Activated T-cell treated with anti-CD3 and anti-CD28 coated beads, Interleukin-2, amount 50 U/mL, for 4 hours (primary cell): ENCODE results near the gene ZFHX3. TPM values are rescaled to one million over a fixed set of nuclear protein-coding genes. Genes with fewer than 3 reads are reported as not detected.

Experiments used
- ATAC-seq, 2 donors: fragments of 200-7000 bp; cut with Tn5 transposase; one replicate each; pipeline ENCODE4 v1.10.0; 2021
- DNase-seq: peaks from one replicate; pipeline ENCODE4 v3.0.0-alpha.2; 2020
- H3K27me3 Mint-ChIP-seq: one replicate; pipeline ENCODE4 v1.8.0; 2021; ENCODE audit warnings: low read depth, mixed read lengths
- H3K36me3 Mint-ChIP-seq: one replicate; pipeline ENCODE4 v1.8.0; 2022; ENCODE audit warnings: mixed read lengths; ENCODE audit not compliant: insufficient read depth
- H3K4me1 Mint-ChIP-seq: one replicate; pipeline ENCODE4 v1.8.0; 2021; ENCODE audit warnings: low read depth, mixed read lengths
- H3K4me3 Mint-ChIP-seq: one replicate; pipeline ENCODE4 v1.8.0; 2021; ENCODE audit warnings: mild to moderate bottlenecking, moderate library complexity, mixed read lengths
- H3K9me3 Mint-ChIP-seq: one replicate; pipeline ENCODE4 v1.8.0; 2021; ENCODE audit warnings: mixed read lengths
- total RNA-seq, 3 donors: library from RNA; stranded (reverse); gene quantifications; one replicate each; pipeline ENCODE4 v1.2.1, GENCODE V29; 2021

The ZFHX3 gene
- total RNA-seq, 3 donors from 2014 or later = 0.29 to 2.5 (median 0.86) TPM

DNA sequence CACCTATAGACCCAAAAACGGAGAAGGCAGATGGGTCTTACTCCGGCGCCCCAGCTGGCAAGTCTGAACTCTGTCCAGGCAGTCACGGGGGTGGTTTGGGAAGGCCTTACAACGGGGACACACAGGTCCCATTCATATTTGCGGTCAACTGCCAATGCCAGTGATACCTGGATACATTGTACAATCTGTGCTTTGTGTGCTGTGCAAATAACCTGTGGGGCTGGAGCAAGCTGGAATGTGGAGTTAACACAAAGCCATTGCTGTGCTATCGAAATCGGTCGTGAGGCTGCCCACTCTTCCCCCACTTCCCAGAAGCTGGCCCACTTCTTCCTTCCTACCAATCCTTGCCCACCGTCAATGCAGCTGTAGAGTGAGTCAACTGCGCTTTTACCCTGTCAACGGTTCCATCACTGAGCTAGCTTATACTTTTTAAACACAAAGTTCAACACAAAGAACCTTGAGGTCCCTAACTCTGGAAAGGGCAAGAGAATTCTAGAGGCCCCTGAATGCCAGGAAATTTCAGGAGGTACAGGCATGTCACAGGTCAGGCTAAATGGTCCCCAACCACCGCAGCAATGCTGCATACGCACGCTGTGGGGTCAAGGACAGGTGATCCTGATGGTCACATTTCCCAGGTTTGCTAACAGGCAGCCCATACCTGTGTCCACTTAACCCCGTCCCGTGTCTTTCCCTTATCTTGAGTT lies 122.8 kb downstream of the ZFHX3 start:
- ATAC-seq (no peak), DNase-seq (no peak)
- Mint-ChIP-seq H3K9me3 (no peaks in the 10 kb centered on the region), H3K4me1 (peaks cover 11% of the 10 kb centered on the region), H3K27me3 (no peaks in the 10 kb centered on the region), H3K4me3 (no peak overlapping the region), H3K36me3 (no peaks in the 10 kb centered on the region)

DNA sequence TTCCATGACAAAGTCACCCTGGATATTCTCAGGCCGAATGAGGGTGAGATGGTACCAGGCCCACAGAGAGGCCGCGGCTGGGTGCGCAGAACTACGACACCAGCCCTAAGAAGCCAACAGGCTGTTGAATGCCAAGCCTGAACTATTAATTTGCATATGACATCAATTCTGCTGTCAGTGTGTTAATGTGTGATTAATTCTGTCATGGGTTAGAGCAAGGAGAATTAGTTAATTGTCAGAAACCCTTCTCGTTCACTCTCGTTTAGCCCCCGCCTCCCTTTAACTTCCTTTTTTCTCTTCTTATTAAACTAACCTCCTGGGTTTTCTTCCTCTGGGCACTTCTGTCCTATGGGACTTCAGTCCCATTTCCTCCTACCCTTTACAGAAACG lies 123.4 kb downstream of the ZFHX3 start:
- no peak overlapping the region for H3K4me3 Mint-ChIP-seq
- H3K36me3 Mint-ChIP-seq = no peaks in the 10 kb centered on the region
- H3K27me3 Mint-ChIP-seq = no peaks in the 10 kb centered on the region
- no peak for DNase-seq
- ATAC-seq = no peak
- no peaks in the 10 kb centered on the region for H3K9me3 Mint-ChIP-seq
- H3K4me1 Mint-ChIP-seq = peaks cover 13% of the 10 kb centered on the region

DNA sequence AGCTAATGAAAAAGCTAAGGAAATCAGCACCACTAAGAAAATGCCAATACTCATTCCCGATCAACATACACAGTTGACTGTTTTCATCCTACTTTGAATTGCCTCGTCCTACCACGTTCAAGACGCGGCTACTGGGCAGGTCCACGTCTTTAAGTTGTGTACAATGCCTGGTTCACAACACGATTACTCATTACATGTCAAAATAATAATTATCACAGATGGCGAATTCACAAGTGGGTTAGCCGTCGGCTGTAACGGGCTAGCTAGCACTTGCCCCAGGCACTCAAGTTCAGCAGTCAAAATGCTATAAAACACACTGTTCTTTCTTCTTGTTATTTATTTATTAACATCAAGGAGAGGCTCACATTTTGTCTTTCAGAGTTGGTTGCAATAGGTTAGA lies 124.2 kb downstream of the ZFHX3 start:
- H3K36me3 Mint-ChIP-seq = no peaks in the 10 kb centered on the region
- H3K4me3 Mint-ChIP-seq = no peak overlapping the region
- H3K27me3 Mint-ChIP-seq = no peaks in the 10 kb centered on the region
- H3K4me1 Mint-ChIP-seq = peaks cover 13% of the 10 kb centered on the region
- ATAC-seq (no peak), DNase-seq (no peak)
- H3K9me3 Mint-ChIP-seq = no peaks in the 10 kb centered on the region

DNA sequence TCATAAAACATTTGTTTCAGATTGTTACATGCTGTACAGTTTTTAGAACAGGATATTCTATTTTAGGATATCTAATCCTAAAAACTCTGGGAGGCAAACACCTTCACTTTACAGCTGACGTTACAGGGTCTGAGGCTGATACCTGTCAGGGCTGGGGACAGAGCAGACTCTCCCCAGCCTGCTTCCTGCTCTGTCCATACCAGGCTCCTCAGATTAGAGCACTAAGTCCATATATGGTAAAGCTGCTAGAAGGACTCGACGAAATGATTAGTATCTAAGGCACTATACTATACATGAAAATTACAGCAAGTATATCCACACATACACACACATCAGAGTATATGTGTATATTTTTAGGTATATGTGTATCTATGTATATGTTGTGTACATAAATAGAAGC lies 125.2 kb downstream of the ZFHX3 start:
- Mint-ChIP-seq H3K9me3 (no peaks in the 10 kb centered on the region), H3K36me3 (no peaks in the 10 kb centered on the region), H3K4me3 (no peak overlapping the region), H3K4me1 (peaks cover 13% of the 10 kb centered on the region), H3K27me3 (no peaks in the 10 kb centered on the region)
- DNase-seq (no peak), ATAC-seq (no peak)

DNA sequence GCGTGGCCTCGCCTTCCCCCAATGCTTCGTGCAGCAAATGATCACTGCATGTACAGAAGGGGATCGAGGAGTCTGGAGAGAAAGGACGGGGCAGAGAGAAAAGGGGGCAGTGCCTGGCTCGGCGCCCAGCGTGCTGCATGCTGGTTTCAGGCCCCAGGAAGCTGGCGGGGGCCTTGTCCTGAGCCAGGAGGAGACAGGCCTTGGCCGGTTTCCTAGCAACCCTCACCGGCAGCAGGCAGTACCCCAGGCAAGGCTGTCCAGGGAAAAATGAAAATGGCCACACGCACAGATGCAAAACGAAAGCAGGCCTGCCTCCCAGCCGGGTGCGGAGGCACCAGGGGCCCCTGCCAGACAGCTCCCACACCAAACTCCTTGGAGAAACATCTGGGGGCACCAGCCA lies 126.3 kb downstream of the ZFHX3 start:
- Mint-ChIP-seq H3K4me3 (peak overlapping the region; percentile 5), H3K9me3 (no peaks in the 10 kb centered on the region), H3K27me3 (no peaks in the 10 kb centered on the region), H3K4me1 (peaks cover 13% of the 10 kb centered on the region), H3K36me3 (no peaks in the 10 kb centered on the region)
- no peak for ATAC-seq
- no peak for DNase-seq

- Mint-ChIP-seq H3K4me1 (peaks cover 13% of the 10 kb centered on the region), H3K9me3 (no peaks in the 10 kb centered on the region), H3K36me3 (no peaks in the 10 kb centered on the region), H3K27me3 (no peaks in the 10 kb centered on the region), H3K4me3 (peak overlapping the region; percentile 5)
- ATAC-seq (no peak), DNase-seq (no peak)
Observed at GRCh38 chr16:72921106-72921505, 126.8 kb downstream of the ZFHX3 start.

DNA sequence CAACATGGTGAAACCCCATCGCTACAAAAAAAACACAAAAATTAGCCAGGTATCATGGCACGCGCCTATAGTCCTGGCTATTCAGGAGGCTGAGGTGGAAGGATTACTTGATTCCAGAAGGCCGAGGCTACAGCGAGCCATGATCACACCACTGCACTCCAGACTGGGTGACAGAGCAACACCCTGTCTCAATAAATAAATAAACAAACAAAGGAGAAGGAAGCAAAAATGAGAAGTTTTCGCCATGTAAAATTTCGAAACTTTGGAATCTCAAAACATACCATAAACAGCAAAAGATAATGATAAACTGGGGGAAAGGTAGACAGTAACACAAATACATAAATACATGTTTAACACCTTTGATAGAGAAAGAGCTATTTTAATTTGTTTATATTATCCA lies 130.9 kb downstream of the ZFHX3 start:
- H3K36me3 Mint-ChIP-seq = no peaks in the 10 kb centered on the region
- DNase-seq (no peak), ATAC-seq (no peak)
- no peaks in the 10 kb centered on the region for H3K27me3 Mint-ChIP-seq
- no peaks in the 10 kb centered on the region for H3K9me3 Mint-ChIP-seq
- peaks cover 10% of the 10 kb centered on the region for H3K4me1 Mint-ChIP-seq
- H3K4me3 Mint-ChIP-seq = no peak overlapping the region

- Mint-ChIP-seq H3K9me3 (no peaks in the 10 kb centered on the region), H3K4me1 (peaks cover 2% of the 10 kb centered on the region), H3K4me3 (no peak overlapping the region), H3K36me3 (no peaks in the 10 kb centered on the region), H3K27me3 (no peaks in the 10 kb centered on the region)
- no peak for ATAC-seq
- DNase-seq = no peak
Observed at GRCh38 chr16:72915331-72915730, 132.6 kb downstream of the ZFHX3 start.

DNA sequence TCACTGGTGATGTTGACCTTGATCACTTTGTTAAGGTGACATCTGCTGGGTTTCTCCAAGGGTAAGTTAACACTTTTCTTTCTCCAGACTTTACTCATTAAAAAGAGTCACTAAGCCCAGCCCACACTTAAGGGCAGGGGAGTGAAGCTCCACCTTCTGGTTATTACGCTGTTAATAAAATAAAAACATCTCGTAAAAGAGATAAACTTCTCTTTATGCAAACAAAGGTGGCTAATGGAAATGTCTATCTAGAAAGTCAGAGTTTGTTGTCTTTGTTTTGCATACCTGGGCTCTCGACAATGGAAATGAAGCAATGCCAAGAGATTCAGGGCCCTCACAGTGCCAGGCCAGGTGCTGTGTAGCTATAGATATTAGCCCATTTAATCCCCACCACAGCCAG lies 134.4 kb downstream of the ZFHX3 start:
- DNase-seq = no peak
- no peak overlapping the region for H3K4me3 Mint-ChIP-seq
- no peak for ATAC-seq

GRCh38 chr16:72911971-72912370 lies 136.0 kb downstream of the ZFHX3 start:
- H3K4me3 Mint-ChIP-seq = no peak overlapping the region
- no peaks in the 10 kb centered on the region for H3K9me3 Mint-ChIP-seq

More for the DNA sequence above, 134.4 kb downstream of the ZFHX3 start:
- Mint-ChIP-seq H3K27me3 (no peaks in the 10 kb centered on the region), H3K36me3 (no peaks in the 10 kb centered on the region), H3K9me3 (no peaks in the 10 kb centered on the region), H3K4me1 (no peaks in the 10 kb centered on the region)

DNA sequence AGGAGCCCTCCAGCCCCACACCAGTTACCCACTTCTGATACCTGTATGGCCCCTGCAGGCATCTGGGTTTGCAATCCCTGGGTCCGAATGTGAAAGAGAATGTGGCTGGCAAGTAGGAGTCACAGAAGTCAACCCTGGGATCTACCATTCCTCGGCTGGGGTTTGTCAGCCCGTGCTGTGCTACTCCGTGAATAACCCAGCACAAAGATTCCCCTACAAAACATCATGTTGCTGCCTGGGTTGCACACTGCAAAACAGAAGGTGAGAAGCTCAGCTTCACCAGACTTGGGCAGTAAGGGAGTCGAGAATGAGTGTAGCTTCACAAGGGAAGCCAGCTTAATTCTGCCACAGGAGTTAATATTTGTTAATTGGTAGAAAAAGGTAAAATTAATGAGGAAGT lies 137.1 kb downstream of the ZFHX3 start:
- H3K27me3 Mint-ChIP-seq = no peaks in the 10 kb centered on the region
- H3K4me3 Mint-ChIP-seq = no peak overlapping the region
- no peaks in the 10 kb centered on the region for H3K36me3 Mint-ChIP-seq
- ATAC-seq (no peak), DNase-seq (no peak)
- H3K9me3 Mint-ChIP-seq = no peaks in the 10 kb centered on the region
- no peaks in the 10 kb centered on the region for H3K4me1 Mint-ChIP-seq

More at GRCh38 chr16:72911971-72912370, 136.0 kb downstream of the ZFHX3 start:
- H3K36me3 Mint-ChIP-seq = no peaks in the 10 kb centered on the region
- ATAC-seq = no peak
- no peaks in the 10 kb centered on the region for H3K4me1 Mint-ChIP-seq
- no peak for DNase-seq
- no peaks in the 10 kb centered on the region for H3K27me3 Mint-ChIP-seq

DNA sequence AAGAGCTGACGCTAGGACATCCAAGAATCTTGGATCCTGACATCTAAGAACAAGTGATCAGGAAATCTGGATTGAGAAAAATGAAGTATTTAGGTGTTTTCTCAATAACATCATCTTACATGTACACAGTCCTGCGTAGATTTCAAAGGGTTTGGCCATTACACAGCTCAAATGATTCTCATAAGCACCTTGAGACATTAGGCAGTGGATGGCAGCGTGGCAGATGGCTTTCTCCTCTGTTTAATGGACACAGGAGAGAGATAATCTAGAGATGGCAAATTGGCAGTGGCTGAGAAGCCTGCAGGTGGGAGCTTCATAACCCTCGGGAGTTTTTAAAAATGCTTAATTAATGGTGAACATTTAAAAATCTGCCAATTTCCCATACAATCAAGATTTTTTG lies 137.5 kb downstream of the ZFHX3 start:
- no peak for DNase-seq
- Mint-ChIP-seq H3K27me3 (no peaks in the 10 kb centered on the region), H3K4me3 (no peak overlapping the region), H3K36me3 (no peaks in the 10 kb centered on the region), H3K9me3 (no peaks in the 10 kb centered on the region), H3K4me1 (no peaks in the 10 kb centered on the region)
- no peak for ATAC-seq

GRCh38 chr16:72909196-72909595 lies 138.7 kb downstream of the ZFHX3 start:
- H3K9me3 Mint-ChIP-seq = no peaks in the 10 kb centered on the region
- H3K36me3 Mint-ChIP-seq = no peaks in the 10 kb centered on the region
- DNase-seq (no peak), ATAC-seq (no peak)
- H3K27me3 Mint-ChIP-seq = no peaks in the 10 kb centered on the region
- H3K4me3 Mint-ChIP-seq = no peak overlapping the region
- no peaks in the 10 kb centered on the region for H3K4me1 Mint-ChIP-seq

DNA sequence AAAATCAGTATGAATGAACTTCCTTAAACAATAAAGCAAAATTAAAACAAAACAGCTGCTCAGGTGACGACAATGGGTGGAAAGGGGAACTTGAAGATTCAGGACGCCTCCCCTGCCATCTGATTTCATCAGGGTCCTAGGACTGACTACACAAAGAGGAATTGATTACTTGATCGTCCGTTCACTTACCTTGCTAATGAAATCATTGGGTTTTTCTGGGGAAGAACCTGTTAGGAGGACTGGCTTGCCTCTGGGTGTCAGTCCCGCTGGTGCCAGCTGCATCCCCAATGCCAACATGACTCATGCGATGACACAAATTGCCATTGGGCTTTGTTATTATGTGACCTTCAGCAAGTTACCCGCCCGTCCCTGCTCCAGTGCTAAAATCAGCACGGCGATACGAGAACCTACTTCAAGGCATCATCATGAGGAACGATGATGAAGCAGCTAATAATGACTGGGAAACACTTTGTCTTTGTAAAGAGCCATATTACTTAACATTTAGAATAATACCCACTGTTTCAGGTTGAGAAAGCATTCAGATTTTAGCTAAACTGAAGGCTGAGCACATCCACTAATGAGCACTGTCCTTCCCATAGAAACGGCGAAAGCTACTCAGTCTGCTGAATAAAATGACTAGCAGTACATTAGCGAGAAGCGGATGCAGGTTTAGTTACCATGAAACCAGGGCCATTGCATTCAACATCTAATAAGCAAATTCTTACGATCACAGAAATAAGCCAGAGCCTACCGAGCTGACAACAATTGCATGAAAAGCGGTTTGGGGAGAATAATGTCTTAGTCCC lies 139.4 kb downstream of the ZFHX3 start:
- Mint-ChIP-seq H3K4me1 (no peaks in the 10 kb centered on the region), H3K9me3 (no peaks in the 10 kb centered on the region), H3K4me3 (no peak overlapping the region), H3K36me3 (no peaks in the 10 kb centered on the region), H3K27me3 (no peaks in the 10 kb centered on the region)
- ATAC-seq (no peak), DNase-seq (no peak)

DNA sequence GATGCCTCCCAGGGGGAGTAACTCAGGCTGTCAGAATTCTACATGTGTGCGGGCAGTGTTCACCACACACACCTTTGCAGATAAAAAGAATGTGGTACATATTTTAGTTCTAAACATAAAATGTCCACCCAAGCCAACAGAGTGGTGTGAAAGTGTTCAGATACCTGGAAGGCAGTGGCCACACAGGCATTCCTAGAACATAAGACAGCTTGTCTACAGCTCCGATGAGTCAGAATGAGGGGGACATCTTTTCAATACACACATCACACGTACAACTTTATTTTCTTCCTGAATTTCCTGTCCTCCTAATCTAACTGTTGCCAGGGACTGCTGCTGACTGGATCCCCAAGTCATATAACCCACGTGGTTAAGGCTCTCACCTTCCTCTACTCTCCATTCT lies 142.3 kb downstream of the ZFHX3 start:
- DNase-seq (no peak), ATAC-seq (no peak)
- no peaks in the 10 kb centered on the region for H3K27me3 Mint-ChIP-seq
- H3K4me3 Mint-ChIP-seq = no peak overlapping the region
- no peaks in the 10 kb centered on the region for H3K9me3 Mint-ChIP-seq
- no peaks in the 10 kb centered on the region for H3K36me3 Mint-ChIP-seq
- H3K4me1 Mint-ChIP-seq = no peaks in the 10 kb centered on the region
